IPS-18c (cell line): Measurements from ENCODE around the gene AGRN.
"Not testable (repeated sequence)": the region's sequence is repeated elsewhere in the genome, so short reads cannot be mapped to it uniquely, and the experiment has no call there.

Source experiments
- H3K4me3 ChIP-seq: 2 replicates; pipeline ENCODE4 v1.7.0; 2013; ENCODE audit warnings: low read depth, mild to moderate bottlenecking, low read length, moderate library complexity; ENCODE audit not compliant: insufficient read depth
- H3K9me3 ChIP-seq: one replicate; pipeline ENCODE4 v1.6.1; 2013; ENCODE audit warnings: mild to moderate bottlenecking, low read length, moderate library complexity; ENCODE audit not compliant: control insufficient read depth, insufficient read depth

AGRN gene

GRCh38 chr1:980137-980571 is 39.8 kb upstream of the AGRN start:
- peaks cover 2% of the 10 kb centered on the region for H3K9me3 ChIP-seq

GRCh38 chr1:980602-981395 is 39.1 kb upstream of the AGRN start:
- Histone ChIP-seq H3K4me3 (no peak overlapping the region), H3K9me3 (no peaks in the 10 kb centered on the region)

More at GRCh38 chr1:980137-980571, 39.8 kb upstream of the AGRN start:
- no peak overlapping the region for H3K4me3 ChIP-seq

- H3K4me3 ChIP-seq, result no peak overlapping the region
- no peaks in the 10 kb centered on the region for H3K9me3 ChIP-seq
These were observed 38.4 kb upstream of the AGRN start for GRCh38 chr1:981491-981954.

GRCh38 chr1:981955-982558 is 37.9 kb upstream of the AGRN start, which contains the start of gene PERM1:
Gene PERM1 (minus strand): TSS chr1:982093. CDS start chr1:981029, 1,064 bp downstream.
- no peak within 1 kb of the TSS for H3K4me3 ChIP-seq
- H3K9me3 ChIP-seq, result no peaks in the 10 kb centered on the region

- no peak overlapping the region for H3K4me3 ChIP-seq
These were observed 37.0 kb upstream of the AGRN start for GRCh38 chr1:982765-983436.

GRCh38 chr1:983798-984475 is 36.0 kb upstream of the AGRN start:
- H3K4me3 ChIP-seq, result no peak overlapping the region
- no peaks in the 10 kb centered on the region for H3K9me3 ChIP-seq

More at GRCh38 chr1:982765-983436, 37.0 kb upstream of the AGRN start:
- H3K9me3 ChIP-seq, result no peaks in the 10 kb centered on the region

- H3K9me3 ChIP-seq, result no peaks in the 10 kb centered on the region
- no peak overlapping the region for H3K4me3 ChIP-seq
These were observed 35.5 kb upstream of the AGRN start for GRCh38 chr1:984476-984814.

GRCh38 chr1:985126-985525 is 34.8 kb upstream of the AGRN start:
- H3K4me3 ChIP-seq, result no peak overlapping the region
- no peaks in the 10 kb centered on the region for H3K9me3 ChIP-seq

GRCh38 chr1:988061-988460 is 31.9 kb upstream of the AGRN start:
- not testable (repeated sequence) for H3K9me3 ChIP-seq, H3K4me3 ChIP-seq

- H3K4me3 ChIP-seq, H3K9me3 ChIP-seq: not testable (repeated sequence)
These were observed 28.6 kb upstream of the AGRN start for GRCh38 chr1:991275-991674.

- peaks cover 2% of the 10 kb centered on the region for H3K9me3 ChIP-seq
These were observed 28.0 kb upstream of the AGRN start for GRCh38 chr1:991895-992294.

GRCh38 chr1:992362-992761 is 27.6 kb upstream of the AGRN start:
- Histone ChIP-seq H3K4me3 (no peak overlapping the region), H3K9me3 (peaks cover 2% of the 10 kb centered on the region)

More at GRCh38 chr1:991895-992294, 28.0 kb upstream of the AGRN start:
- H3K4me3 ChIP-seq, result no peak overlapping the region

GRCh38 chr1:993379-993995 is 26.4 kb upstream of the AGRN start:
- H3K9me3 ChIP-seq, result peaks cover 2% of the 10 kb centered on the region
- no peak overlapping the region for H3K4me3 ChIP-seq

GRCh38 chr1:994546-994945 is 25.4 kb upstream of the AGRN start:
- H3K4me3 ChIP-seq, H3K9me3 ChIP-seq: not testable (repeated sequence)

- H3K9me3 ChIP-seq, result peaks cover 2% of the 10 kb centered on the region
- no peak overlapping the region for H3K4me3 ChIP-seq
These were observed 24.0 kb upstream of the AGRN start for GRCh38 chr1:995665-996633.
